HS-27A (cell line): ENCODE results near the gene PTH2R.
"Not testable (repeated sequence)": the region's sequence is repeated elsewhere in the genome, so short reads cannot be mapped to it uniquely, and the experiment has no call there.

Source experiments
- DNase-seq: peaks from one replicate; pipeline ENCODE4 v3.0.0-alpha.2; 2012; ENCODE audit warnings: low read depth, missing footprints

The PTH2R gene

GRCh38 chr2:208485390-208485789 is 78.8 kb downstream of the PTH2R start:
- DNase-seq: no peak

- DNase-seq: no peak
Measured at GRCh38 chr2:208488686-208489564, 82.3 kb downstream of the PTH2R start.

- no peak for DNase-seq
Measured at GRCh38 chr2:208489687-208490086, 83.1 kb downstream of the PTH2R start.

- DNase-seq: no peak
Measured at GRCh38 chr2:208490492-208490891, 83.9 kb downstream of the PTH2R start.

- DNase-seq: no peak
Measured at GRCh38 chr2:208491641-208492040, 85.0 kb downstream of the PTH2R start.

GRCh38 chr2:208492069-208492468 is 85.5 kb downstream of the PTH2R start:
- DNase-seq: no peak

- DNase-seq: no peak
Measured at GRCh38 chr2:208493186-208493585, 86.6 kb downstream of the PTH2R start.

- DNase-seq: no peak
Measured at GRCh38 chr2:208496129-208496528, 89.5 kb downstream of the PTH2R start.

- no peak for DNase-seq
Measured at GRCh38 chr2:208501206-208501605, 94.6 kb downstream of the PTH2R start.

GRCh38 chr2:208502288-208502687 is 95.7 kb downstream of the PTH2R start:
- DNase-seq: no peak

GRCh38 chr2:208505365-208505764 is 98.8 kb downstream of the PTH2R start:
- not testable (repeated sequence) for DNase-seq

- no peak for DNase-seq
Measured at GRCh38 chr2:208509586-208509985, 103.0 kb downstream of the PTH2R start.

- DNase-seq: no peak
Measured at GRCh38 chr2:208511016-208511415, 104.4 kb downstream of the PTH2R start.

GRCh38 chr2:208511573-208511972 is 105.0 kb downstream of the PTH2R start:
- DNase-seq: no peak

- no peak for DNase-seq
Measured at GRCh38 chr2:208515099-208515498, 108.5 kb downstream of the PTH2R start.

- DNase-seq: not testable (repeated sequence)
Measured at GRCh38 chr2:208523069-208523468, 116.5 kb downstream of the PTH2R start.

- not testable (repeated sequence) for DNase-seq
Measured at GRCh38 chr2:208525165-208525564, 118.6 kb downstream of the PTH2R start.

- DNase-seq: no peak
Measured at GRCh38 chr2:208529796-208530195, 123.2 kb downstream of the PTH2R start.

GRCh38 chr2:208531361-208531760 is 124.8 kb downstream of the PTH2R start:
- no peak for DNase-seq

GRCh38 chr2:208535578-208535977 is 129.0 kb downstream of the PTH2R start:
- DNase-seq: not testable (repeated sequence)

GRCh38 chr2:208541461-208541988 is 134.9 kb downstream of the PTH2R start:
- DNase-seq: no peak

GRCh38 chr2:208541989-208542464 is 135.4 kb downstream of the PTH2R start:
- no peak for DNase-seq

GRCh38 chr2:208542465-208543041 is 136.0 kb downstream of the PTH2R start:
- DNase-seq: no peak
